Left forelimb (tissue), 1 donor: ENCODE results near the gene PSORS1C2.
"Not testable (repeated sequence)": the region's sequence is repeated elsewhere in the genome, so short reads cannot be mapped to it uniquely, and the experiment has no call there.

ENCODE experiments used
- DNase-seq: peaks from one replicate; pipeline ENCODE4 v3.0.0-alpha.2; 2018; ENCODE audit warnings: low spot score

Gene PSORS1C2

GRCh38 chr6:31138982-31139381, at the start of gene PSORS1C2:
PSORS1C2 (minus strand) TSS chr6:31139066; CDS start chr6:31139026, 40 bp downstream.
- no peak for DNase-seq

GRCh38 chr6:31187780-31188194, 48.9 kb upstream of the PSORS1C2 start:
- no peak for DNase-seq

GRCh38 chr6:31186052-31186734, 47.3 kb upstream of the PSORS1C2 start:
- no peak for DNase-seq

GRCh38 chr6:31185695-31186051, 46.8 kb upstream of the PSORS1C2 start:
- not testable (repeated sequence) for DNase-seq

GRCh38 chr6:31183859-31184258, 45.0 kb upstream of the PSORS1C2 start:
- DNase-seq = not testable (repeated sequence)

GRCh38 chr6:31183287-31183686, 44.4 kb upstream of the PSORS1C2 start:
- not testable (repeated sequence) for DNase-seq

GRCh38 chr6:31180500-31180899, 41.6 kb upstream of the PSORS1C2 start:
- no peak for DNase-seq

- DNase-seq = no peak
These were observed 41.0 kb upstream of the PSORS1C2 start for GRCh38 chr6:31179896-31180295.

- DNase-seq = no peak
These were observed 40.1 kb upstream of the PSORS1C2 start for GRCh38 chr6:31179042-31179386.

- DNase-seq = no peak
These were observed 39.5 kb upstream of the PSORS1C2 start for GRCh38 chr6:31178143-31179041.

- DNase-seq = no peak
These were observed 37.1 kb upstream of the PSORS1C2 start for GRCh38 chr6:31175971-31176370.

GRCh38 chr6:31174378-31174777, 35.5 kb upstream of the PSORS1C2 start:
- no peak for DNase-seq

- no peak for DNase-seq
These were observed 34.5 kb upstream of the PSORS1C2 start for GRCh38 chr6:31173406-31173805.

GRCh38 chr6:31172973-31173384, 34.1 kb upstream of the PSORS1C2 start:
- no peak for DNase-seq

- no peak for DNase-seq
These were observed 33.4 kb upstream of the PSORS1C2 start for GRCh38 chr6:31171931-31172905.

GRCh38 chr6:31170987-31171671, 32.3 kb upstream of the PSORS1C2 start:
- DNase-seq = no peak

- DNase-seq = no peak
These were observed 31.7 kb upstream of the PSORS1C2 start, which contains the start of gene POU5F1 for GRCh38 chr6:31170600-31170881. POU5F1 (minus strand) TSS chr6:31170682; CDS start chr6:31170620, 62 bp downstream.

- DNase-seq = not testable (repeated sequence)
These were observed 31.2 kb upstream of the PSORS1C2 start for GRCh38 chr6:31169858-31170599.

- no peak for DNase-seq
These were observed 30.4 kb upstream of the PSORS1C2 start for GRCh38 chr6:31169123-31169857.

GRCh38 chr6:31168606-31169005, 29.7 kb upstream of the PSORS1C2 start:
- DNase-seq = no peak
